MCF 10A (cell line): ENCODE data around the gene HERPUD2. TPM values are rescaled to one million over a fixed set of nuclear protein-coding genes. Genes with fewer than 3 reads are reported as not detected.
A peak's percentile ranks its signal among the peaks of the same experiment; 100 is the strongest.

ENCODE experiments used
- BruUV-seq: library from RNA; stranded (reverse); fragments of 400-500 nt; replicated peaks from 2 replicates; lab custom pipeline; 2021; lab: Mats Ljungman, UMichigan
- CTCF ChIA-PET: fragments of 300-600 bp; sonication (Branson Sonifier 250); formaldehyde crosslinking; extraction: SDS; loops from one replicate; lab custom pipeline; 2021; ENCODE audit warnings: antibody characterized with exemption, inconsistent platforms; lab: Yijun Ruan, JAX
- POLR2A ChIA-PET: fragments of 300-600, 350-650 bp; sonication (Branson Sonifier 250); formaldehyde crosslinking; extraction: SDS; loops from one replicate; lab custom pipeline; 2020; ENCODE audit warnings: antibody characterized with exemption, inconsistent platforms; lab: Yijun Ruan, JAX
- DNase-seq: peaks from one replicate; pipeline ENCODE4 v3.0.0-alpha.2; 2018; ENCODE audit not compliant: unreplicated experiment
- H3K27ac Mint-ChIP-seq: one replicate; pipeline ENCODE4 v1.8.0; 2022; ENCODE audit warnings: mild to moderate bottlenecking, low read depth, mixed read lengths; ENCODE audit not compliant: unreplicated experiment
- H3K27me3 Mint-ChIP-seq: one replicate; pipeline ENCODE4 v1.8.0; 2022; ENCODE audit warnings: mixed read lengths; ENCODE audit not compliant: insufficient read depth, unreplicated experiment
- H3K36me3 Mint-ChIP-seq: one replicate; pipeline ENCODE4 v1.8.0; 2022; ENCODE audit warnings: mild to moderate bottlenecking, moderate library complexity, mixed read lengths; ENCODE audit not compliant: insufficient read depth, unreplicated experiment
- H3K4me1 Mint-ChIP-seq: one replicate; pipeline ENCODE4 v1.8.0; 2022; ENCODE audit warnings: mixed read lengths; ENCODE audit not compliant: insufficient read depth, unreplicated experiment
- H3K4me3 Mint-ChIP-seq: one replicate; pipeline ENCODE4 v1.8.0; 2022; ENCODE audit warnings: mild to moderate bottlenecking, moderate library complexity, mixed read lengths; ENCODE audit not compliant: unreplicated experiment
- H3K9me3 Mint-ChIP-seq: one replicate; pipeline ENCODE4 v1.8.0; 2022; ENCODE audit warnings: mixed read lengths; ENCODE audit not compliant: unreplicated experiment
- CTCF ChIP-seq: fragments of 200-600 bp; IDR thresholded peaks from one replicate; pipeline ENCODE4 v1.8.0; 2022; ENCODE audit warnings: antibody characterized with exemption, mild to moderate bottlenecking; ENCODE audit not compliant: unreplicated experiment
- intact Hi-C: fragments of 100-400 bp; cut with micrococcal nuclease; formaldehyde crosslinking; loops from 2 replicates; pipeline ENCODE4 v1.14.1; 2022
- total RNA-seq: library from RNA; stranded (reverse); gene quantifications from 2 replicates; pipeline ENCODE4 v1.2.3, GENCODE V29; 2022

The HERPUD2 gene
- total RNA-seq, 1 experiment from 2014 or later, result 29.0 TPM

- no peaks in the 10 kb centered on the region for H3K9me3 Mint-ChIP-seq
- no peak overlapping the region for H3K27ac Mint-ChIP-seq
- ChIA-PET POLR2A (interaction anchor here (1.0 kb wide), 1 partner anchor 11 kb away, joined by 3 read pairs; no protein-coding TSS in a partner anchor), CTCF (interaction anchor here (1.1 to 8.8 kb wide), 2 partner anchors 11 to 94 kb away, joined by 3 to 73 read pairs; no protein-coding TSS in a partner anchor)
- no peak for TF ChIP-seq CTCF
- peaks cover 6% of the 10 kb centered on the region for H3K36me3 Mint-ChIP-seq
- no peaks in the 10 kb centered on the region for H3K27me3 Mint-ChIP-seq
- no peak overlapping the region for H3K4me3 Mint-ChIP-seq
- DNase-seq, result no peak
- intact Hi-C loops, result no loop called here
- BruUV-seq, result no TSS peak
- H3K4me1 Mint-ChIP-seq, result peaks cover 6% of the 10 kb centered on the region
Measured at GRCh38 chr7:35613150-35613549, 81.8 kb downstream of the HERPUD2 start.

- H3K27me3 Mint-ChIP-seq, result no peaks in the 10 kb centered on the region
- no TSS peak for BruUV-seq
- intact Hi-C loops, result no loop called here
- CTCF ChIA-PET, result interaction anchor here (0.5 to 0.7 kb wide), 3 partner anchors 18 to 525 kb away, joined by 3 to 4 read pairs (median 3); no protein-coding TSS in a partner anchor
- no peak overlapping the region for H3K4me3 Mint-ChIP-seq
- peak; percentile 90 for DNase-seq
- POLR2A ChIA-PET, result no interaction called here
- no peak overlapping the region for H3K27ac Mint-ChIP-seq
- no peaks in the 10 kb centered on the region for H3K4me1 Mint-ChIP-seq
- H3K36me3 Mint-ChIP-seq, result peaks cover 6% of the 10 kb centered on the region
- TF ChIP-seq CTCF, result no peak
- no peaks in the 10 kb centered on the region for H3K9me3 Mint-ChIP-seq
Measured at GRCh38 chr7:35605760-35606159, 89.2 kb downstream of the HERPUD2 start.

DNA sequence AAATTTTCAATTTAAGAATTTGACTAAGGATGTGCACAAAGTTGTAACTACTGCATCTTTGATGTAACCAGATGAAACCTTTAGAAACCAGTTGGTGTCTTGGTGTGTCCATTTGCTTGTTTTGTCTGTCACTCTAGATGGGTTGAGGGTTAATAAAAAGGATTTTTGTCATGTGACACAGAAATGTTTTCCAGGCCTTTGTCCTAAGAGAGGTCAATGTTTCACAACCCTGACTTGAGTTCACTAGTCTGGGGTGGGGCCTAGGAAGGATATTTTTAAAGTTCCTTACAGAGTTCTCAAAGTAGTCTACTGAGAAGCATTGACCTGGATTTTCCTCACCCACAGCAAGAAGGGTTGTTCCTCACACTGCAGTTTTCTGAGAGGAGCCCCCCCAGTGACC, 90.3 kb downstream of the HERPUD2 start:
- BruUV-seq, result no TSS peak
- intact Hi-C loops, result no loop called here
- no peak for TF ChIP-seq CTCF
- no peaks in the 10 kb centered on the region for H3K27me3 Mint-ChIP-seq
- ChIA-PET POLR2A (no interaction called here), CTCF (no interaction called here)
- H3K4me1 Mint-ChIP-seq, result no peaks in the 10 kb centered on the region
- H3K9me3 Mint-ChIP-seq, result no peaks in the 10 kb centered on the region
- DNase-seq, result no peak
- no peak overlapping the region for H3K27ac Mint-ChIP-seq
- H3K4me3 Mint-ChIP-seq, result no peak overlapping the region
- peaks cover 6% of the 10 kb centered on the region for H3K36me3 Mint-ChIP-seq

GRCh38 chr7:35599645-35600044, 95.3 kb downstream of the HERPUD2 start:
- no peak overlapping the region for H3K27ac Mint-ChIP-seq

More at GRCh38 chr7:35599645-35600044, 95.3 kb downstream of the HERPUD2 start:
- no peak overlapping the region for H3K4me3 Mint-ChIP-seq
- H3K9me3 Mint-ChIP-seq, result no peaks in the 10 kb centered on the region
- H3K27me3 Mint-ChIP-seq, result no peaks in the 10 kb centered on the region
- TF ChIP-seq CTCF, result no peak
- CTCF ChIA-PET, result interaction anchor here (0.7 to 1.5 kb wide), 3 partner anchors 24 to 69 kb away, joined by 4 to 5 read pairs (median 5); no protein-coding TSS in a partner anchor
- intact Hi-C loops, result no loop called here
- no peak for DNase-seq
- H3K4me1 Mint-ChIP-seq, result no peaks in the 10 kb centered on the region
- BruUV-seq, result no TSS peak
- POLR2A ChIA-PET, result interaction anchor here (1.4 kb wide), 1 partner anchor 8 kb away, joined by 3 read pairs; no protein-coding TSS in a partner anchor
- no peaks in the 10 kb centered on the region for H3K36me3 Mint-ChIP-seq
